Nephron progenitor cell (in vitro differentiated cells): Measurements from ENCODE around the gene SRGN.
"Not testable (repeated sequence)": the region's sequence is repeated elsewhere in the genome, so short reads cannot be mapped to it uniquely, and the experiment has no call there.

ENCODE experiments used
- DNase-seq: peaks from one replicate; pipeline ENCODE4 v3.0.0; 2021
- H3K27ac Mint-ChIP-seq: 2 replicates; pipeline ENCODE4 v1.8.0; 2021; ENCODE audit warnings: mild to moderate bottlenecking, moderate library complexity, mixed read lengths
- H3K27me3 Mint-ChIP-seq: 2 replicates; pipeline ENCODE4 v1.8.0; 2021; ENCODE audit warnings: mild to moderate bottlenecking, low read depth, mixed read lengths; ENCODE audit not compliant: poor library complexity
- H3K36me3 Mint-ChIP-seq: 2 replicates; pipeline ENCODE4 v1.8.0; 2021; ENCODE audit warnings: low read depth, mixed read lengths
- H3K4me1 Mint-ChIP-seq: 2 replicates; pipeline ENCODE4 v1.8.0; 2021; ENCODE audit warnings: mixed read lengths
- H3K4me3 Mint-ChIP-seq: 2 replicates; pipeline ENCODE4 v1.8.0; 2021; ENCODE audit warnings: mild to moderate bottlenecking, moderate library complexity, mixed read lengths
- H3K9me3 Mint-ChIP-seq: 2 replicates; pipeline ENCODE4 v1.8.0; 2021; ENCODE audit warnings: mild to moderate bottlenecking, moderate library complexity, mixed read lengths
- TF ChIP-seq, protein P1 (sequence below): fragments of 200-600 bp; sonication (generic); IDR thresholded peaks from 2 replicates; pipeline ENCODE4 v1.5.0; 2021; ENCODE audit warnings: antibody characterized with exemption

Gene SRGN

DNA sequence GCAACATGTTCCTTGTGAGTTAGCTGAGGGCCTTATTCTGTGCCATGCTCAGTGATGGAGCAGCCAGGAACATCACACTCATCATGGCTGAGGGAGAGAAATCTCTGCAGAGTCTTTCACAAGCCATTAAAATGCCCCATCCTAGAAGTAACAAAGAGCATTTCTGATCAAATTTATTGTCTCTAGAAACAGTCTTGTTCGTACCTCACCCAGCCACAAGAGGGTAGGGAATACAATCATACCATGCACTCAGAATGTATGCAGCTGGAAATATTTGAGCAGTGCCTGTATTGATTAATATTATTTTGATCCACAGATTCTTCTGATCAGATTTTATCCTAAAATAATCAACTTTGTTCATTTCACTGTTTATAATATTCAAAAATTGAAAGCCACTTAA lies 53.4 kb downstream of the SRGN start:
- Mint-ChIP-seq H3K36me3 (peaks cover 32% of the 10 kb centered on the region), H3K9me3 (no peaks in the 10 kb centered on the region), H3K4me1 (no peaks in the 10 kb centered on the region), H3K4me3 (no peak overlapping the region), H3K27me3 (peaks cover under 1% of the 10 kb centered on the region), H3K27ac (no peak overlapping the region)
- no peak for DNase-seq
- TF ChIP-seq, protein P1, sequence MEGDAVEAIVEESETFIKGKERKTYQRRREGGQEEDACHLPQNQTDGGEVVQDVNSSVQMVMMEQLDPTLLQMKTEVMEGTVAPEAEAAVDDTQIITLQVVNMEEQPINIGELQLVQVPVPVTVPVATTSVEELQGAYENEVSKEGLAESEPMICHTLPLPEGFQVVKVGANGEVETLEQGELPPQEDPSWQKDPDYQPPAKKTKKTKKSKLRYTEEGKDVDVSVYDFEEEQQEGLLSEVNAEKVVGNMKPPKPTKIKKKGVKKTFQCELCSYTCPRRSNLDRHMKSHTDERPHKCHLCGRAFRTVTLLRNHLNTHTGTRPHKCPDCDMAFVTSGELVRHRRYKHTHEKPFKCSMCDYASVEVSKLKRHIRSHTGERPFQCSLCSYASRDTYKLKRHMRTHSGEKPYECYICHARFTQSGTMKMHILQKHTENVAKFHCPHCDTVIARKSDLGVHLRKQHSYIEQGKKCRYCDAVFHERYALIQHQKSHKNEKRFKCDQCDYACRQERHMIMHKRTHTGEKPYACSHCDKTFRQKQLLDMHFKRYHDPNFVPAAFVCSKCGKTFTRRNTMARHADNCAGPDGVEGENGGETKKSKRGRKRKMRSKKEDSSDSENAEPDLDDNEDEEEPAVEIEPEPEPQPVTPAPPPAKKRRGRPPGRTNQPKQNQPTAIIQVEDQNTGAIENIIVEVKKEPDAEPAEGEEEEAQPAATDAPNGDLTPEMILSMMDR: no peak

DNA sequence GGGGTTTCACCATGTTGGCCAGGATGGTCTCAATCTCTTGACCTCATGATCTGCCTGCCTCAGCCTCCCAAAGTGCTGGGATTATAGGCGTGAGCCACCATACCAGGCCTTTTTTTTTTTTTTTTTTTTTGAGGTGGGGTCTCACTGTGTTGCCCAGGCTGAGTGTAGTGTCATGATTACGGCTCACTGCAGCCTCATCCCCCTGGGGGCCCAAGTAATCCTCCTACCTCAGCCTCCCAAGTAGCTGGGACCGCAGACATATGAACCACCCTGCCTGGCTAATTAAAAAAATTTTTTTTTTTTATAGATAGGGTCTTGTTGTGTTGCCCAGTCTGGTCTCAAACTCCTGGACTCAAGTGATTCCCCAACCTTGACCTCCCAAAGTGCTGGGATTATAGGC lies 54.2 kb downstream of the SRGN start:
- H3K9me3 Mint-ChIP-seq, H3K27me3 Mint-ChIP-seq, H3K27ac Mint-ChIP-seq, DNase-seq, H3K4me3 Mint-ChIP-seq, H3K4me1 Mint-ChIP-seq: not testable (repeated sequence)
- H3K36me3 Mint-ChIP-seq: peaks cover 32% of the 10 kb centered on the region

DNA sequence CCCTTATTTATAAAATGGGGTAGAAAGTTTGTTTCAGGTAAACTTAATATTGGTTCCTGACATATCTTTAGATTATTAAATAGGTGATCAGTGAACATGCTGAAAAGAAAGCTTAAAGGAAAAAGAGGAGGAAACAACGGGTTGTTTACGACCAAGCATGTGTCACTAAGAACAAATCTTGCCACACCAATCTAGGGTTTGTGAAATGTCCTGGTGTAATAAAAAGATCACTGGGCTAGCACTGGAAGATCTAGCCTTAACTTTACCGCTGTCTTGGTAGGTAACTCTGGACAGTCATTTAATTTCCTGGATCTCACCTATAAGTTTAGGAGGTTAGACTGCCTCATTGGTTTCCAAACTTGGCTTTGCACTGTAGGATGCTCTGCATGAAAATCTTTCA lies 55.1 kb downstream of the SRGN start:
- H3K36me3 Mint-ChIP-seq: peaks cover 24% of the 10 kb centered on the region
- H3K27me3 Mint-ChIP-seq: no peaks in the 10 kb centered on the region
- TF ChIP-seq, protein P1: no peak
- no peak for DNase-seq
- no peak overlapping the region for H3K4me3 Mint-ChIP-seq
- no peaks in the 10 kb centered on the region for H3K4me1 Mint-ChIP-seq
- no peaks in the 10 kb centered on the region for H3K9me3 Mint-ChIP-seq
- peak overlapping the region; percentile 88 for H3K27ac Mint-ChIP-seq

DNA sequence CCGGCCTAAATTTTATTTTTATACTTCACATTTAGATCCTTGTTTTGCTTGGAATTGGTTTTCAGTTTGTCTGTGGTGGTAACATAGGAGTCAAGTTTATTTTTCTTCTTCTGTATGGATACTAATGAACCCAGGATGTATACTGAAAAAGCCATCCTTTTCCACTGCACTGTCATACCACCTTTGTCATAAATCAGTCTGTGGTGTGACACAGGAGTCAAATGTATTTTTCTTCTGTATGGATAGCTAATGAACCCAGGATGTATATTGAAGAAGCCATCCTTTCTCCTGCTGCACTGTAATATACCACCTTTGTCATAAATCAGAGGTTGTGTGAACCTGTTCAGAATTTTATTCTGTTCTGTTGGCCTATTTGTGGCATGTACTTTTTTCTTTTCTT lies 57.4 kb downstream of the SRGN start:
- Mint-ChIP-seq H3K27me3 (peaks cover 3% of the 10 kb centered on the region), H3K4me3 (no peak overlapping the region), H3K27ac (no peak overlapping the region), H3K36me3 (peaks cover 31% of the 10 kb centered on the region), H3K9me3 (no peaks in the 10 kb centered on the region), H3K4me1 (no peaks in the 10 kb centered on the region)
- no peak for DNase-seq
- TF ChIP-seq, protein P1: no peak

DNA sequence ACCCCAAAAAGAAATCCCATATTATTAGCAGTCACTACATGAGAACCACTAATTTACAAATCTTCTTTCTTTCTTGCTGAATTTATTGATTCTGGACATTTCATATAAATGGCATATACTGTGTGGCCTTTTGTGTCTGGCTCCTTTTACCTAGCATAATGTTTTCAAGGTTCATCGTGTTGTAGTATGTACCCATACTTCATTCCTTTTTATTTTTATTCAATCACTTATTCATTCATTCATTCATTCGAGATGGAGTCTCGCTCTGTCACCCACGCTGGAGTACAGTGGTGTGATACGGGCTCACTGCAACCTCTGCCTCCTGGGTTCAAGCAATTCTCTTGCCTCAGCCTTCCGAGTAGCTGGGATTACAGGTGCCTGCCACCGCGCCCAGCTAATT lies 58.0 kb downstream of the SRGN start:
- H3K27me3 Mint-ChIP-seq: peaks cover 3% of the 10 kb centered on the region
- H3K9me3 Mint-ChIP-seq: no peaks in the 10 kb centered on the region
- no peak overlapping the region for H3K27ac Mint-ChIP-seq
- no peak overlapping the region for H3K4me3 Mint-ChIP-seq
- TF ChIP-seq, protein P1: no peak
- DNase-seq: no peak
- H3K4me1 Mint-ChIP-seq: no peaks in the 10 kb centered on the region
- H3K36me3 Mint-ChIP-seq: peaks cover 31% of the 10 kb centered on the region

DNA sequence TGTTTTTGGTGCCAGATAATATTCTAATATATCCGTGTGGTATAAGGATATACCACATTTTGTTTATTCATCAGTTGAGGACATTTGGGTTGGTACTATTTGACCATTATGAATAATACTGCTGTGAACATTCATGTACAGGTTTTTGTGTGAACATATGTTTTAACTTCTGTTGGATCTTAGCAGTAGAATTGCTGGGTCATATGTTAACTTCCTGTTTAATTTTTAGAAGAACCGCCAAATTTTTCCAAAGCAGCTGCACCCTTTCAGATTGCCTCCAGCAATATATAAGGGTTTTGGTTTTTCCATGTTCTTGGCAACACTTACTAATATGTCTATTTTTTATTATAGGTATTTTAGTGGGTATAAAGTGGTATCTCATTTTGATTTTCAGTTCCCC lies 58.9 kb downstream of the SRGN start:
- H3K4me3 Mint-ChIP-seq: no peak overlapping the region
- peaks cover 24% of the 10 kb centered on the region for H3K36me3 Mint-ChIP-seq
- H3K9me3 Mint-ChIP-seq: no peaks in the 10 kb centered on the region
- H3K27me3 Mint-ChIP-seq: peaks cover 3% of the 10 kb centered on the region
- TF ChIP-seq, protein P1: no peak
- no peak overlapping the region for H3K27ac Mint-ChIP-seq
- no peak for DNase-seq
- no peaks in the 10 kb centered on the region for H3K4me1 Mint-ChIP-seq
